NOMO-1 (cell line): ENCODE results near the gene FBXW5.
A peak's percentile ranks its signal among the peaks of the same experiment; 100 is the strongest.

ENCODE experiments used
- DNase-seq, 2 experiments: peaks; one replicate each; lab custom pipeline; 2025; ENCODE audit not compliant: unreplicated experiment in 2 of 2; lab: John Stamatoyannopoulos, UW

FBXW5 gene

DNA sequence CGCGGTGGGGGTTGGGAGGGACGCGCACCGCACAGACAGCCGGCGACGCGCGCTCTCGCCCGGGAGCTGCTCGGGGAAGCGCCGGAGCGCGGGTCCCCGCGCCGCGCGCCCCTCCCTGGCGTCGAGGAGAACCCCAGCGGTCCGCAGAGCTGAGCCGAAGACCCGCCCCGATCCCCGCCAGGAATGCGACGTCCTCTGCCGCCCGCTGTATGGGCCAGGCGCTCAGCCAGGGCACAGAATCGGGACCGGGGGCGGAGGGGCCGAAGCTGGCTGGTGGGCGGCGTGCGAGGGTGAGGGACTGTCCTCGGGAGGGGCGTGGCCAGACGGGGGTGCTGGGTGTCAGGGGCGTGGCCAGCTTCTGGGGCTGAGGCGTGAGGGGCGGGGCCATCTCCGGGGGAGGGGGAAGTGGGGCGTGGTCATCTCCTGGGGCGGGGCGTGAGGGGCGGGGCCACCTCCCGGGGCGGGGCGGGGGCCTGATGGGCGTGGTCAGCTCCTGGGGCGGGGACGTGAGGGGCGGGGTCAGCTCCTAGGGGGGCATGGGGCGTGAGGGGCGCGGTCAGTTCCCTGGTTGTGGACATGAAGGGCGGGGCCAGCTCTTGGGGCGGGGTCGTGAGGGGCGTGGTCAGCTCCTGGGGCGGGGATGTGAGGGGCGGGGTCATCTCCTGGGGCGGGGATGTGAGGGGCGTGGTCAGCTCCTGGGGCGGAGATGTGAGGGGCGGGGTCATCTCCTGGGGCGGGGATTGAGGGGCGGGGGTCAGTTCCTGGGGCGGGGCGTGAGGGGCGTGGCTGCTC lies 33.7 kb upstream of the FBXW5 start:
- peak; percentile 33 to 35 for DNase-seq

- no peak for DNase-seq
Observed at GRCh38 chr9:136977649-136978072, 33.1 kb upstream of the FBXW5 start.

DNA sequence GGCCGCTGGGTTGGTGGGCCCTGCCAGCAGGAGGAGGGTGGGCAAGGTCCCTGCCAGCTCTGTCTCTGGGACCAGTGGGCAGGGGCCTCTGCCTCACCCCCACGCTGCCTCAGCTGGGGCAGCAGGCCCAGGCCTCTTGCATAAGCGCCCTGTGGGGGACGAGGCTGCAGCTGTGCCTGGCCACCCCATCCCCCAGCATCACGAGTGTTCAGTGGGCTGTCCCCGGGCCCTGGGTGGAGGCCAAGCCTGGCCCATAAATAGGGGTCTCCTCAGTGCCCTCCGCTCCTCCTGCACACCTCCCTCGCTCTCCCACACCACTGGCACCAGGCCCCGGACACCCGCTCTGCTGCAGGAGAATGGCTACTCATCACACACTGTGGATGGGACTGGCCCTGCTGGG lies 32.7 kb upstream of the FBXW5 start, which contains the start of gene PTGDS:
Gene PTGDS, plus strand, starts transcription at position 282 of the 400 bp plus-strand sequence. Its CDS starts 75 bp downstream, at position 357.
- no peak for DNase-seq

DNA sequence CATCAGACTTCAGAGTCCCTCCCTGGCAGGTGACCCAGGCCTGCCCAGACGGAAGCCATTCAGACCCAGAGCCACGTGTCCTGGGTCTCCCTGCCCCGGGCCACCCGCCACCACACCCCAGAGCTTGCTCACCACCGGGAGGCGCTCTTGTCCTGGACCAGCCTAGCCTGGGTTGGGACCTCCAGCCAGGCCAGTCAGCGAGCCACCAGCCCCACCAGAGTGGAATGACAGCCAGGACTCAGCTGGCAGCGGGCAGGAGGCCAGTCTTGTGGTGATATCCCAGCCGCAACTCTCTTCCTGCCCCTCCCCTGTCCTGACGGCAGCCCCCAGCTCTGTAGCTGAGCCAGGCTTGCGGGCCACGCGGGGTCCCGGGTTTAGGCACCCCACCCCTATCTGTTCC lies 31.1 kb upstream of the FBXW5 start:
- no peak for DNase-seq

- DNase-seq = no peak
Observed at GRCh38 chr9:136974817-136975535, 30.4 kb upstream of the FBXW5 start.

DNA sequence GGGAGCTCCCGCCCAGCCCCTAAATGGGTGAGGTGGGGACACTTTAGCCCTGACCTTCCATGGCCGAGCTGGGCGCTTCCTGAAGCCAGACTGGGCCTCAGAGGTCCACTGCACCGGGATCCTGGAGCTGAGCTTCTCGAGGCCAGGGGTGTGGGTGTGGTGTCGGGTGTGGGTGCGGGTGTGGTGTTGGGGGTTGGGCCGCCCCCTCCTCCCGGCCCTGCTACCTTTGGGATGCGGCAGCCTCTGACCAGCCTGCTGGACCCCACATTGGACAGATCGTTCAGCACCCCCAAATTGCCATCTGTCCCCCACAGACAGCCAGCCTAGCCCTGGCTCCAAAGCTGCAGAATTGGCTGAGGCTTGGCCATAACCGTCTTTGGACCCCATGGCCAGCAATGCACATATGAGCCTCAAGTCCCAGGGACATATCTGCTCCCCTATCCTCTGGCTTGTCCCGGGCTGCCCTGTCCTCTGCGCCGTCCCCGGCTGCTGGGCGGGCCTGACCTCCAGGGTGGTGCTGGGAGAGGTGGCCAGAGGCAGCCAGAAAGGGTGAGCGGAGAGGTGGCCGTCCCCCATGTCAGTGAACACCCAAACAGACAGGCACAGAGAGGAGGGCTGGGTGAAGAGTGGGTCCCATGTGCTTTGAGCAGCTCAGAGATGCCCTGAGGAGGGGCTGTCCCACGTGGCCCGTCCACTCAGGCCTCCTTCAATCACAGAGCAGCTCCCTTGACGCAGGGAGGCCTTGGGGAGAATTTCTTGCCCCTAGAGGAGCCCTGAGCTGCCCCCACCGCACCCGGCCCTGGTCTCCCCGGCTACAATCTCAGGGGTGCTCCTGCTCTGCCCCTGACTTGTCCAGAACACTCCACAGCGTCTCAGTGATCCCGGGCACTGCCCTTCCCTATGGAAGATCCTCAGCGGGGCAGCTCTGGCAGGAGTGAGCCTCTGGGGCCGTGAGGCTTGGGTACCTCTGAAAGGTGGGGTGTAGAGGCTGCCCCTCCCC lies 29.4 kb upstream of the FBXW5 start:
- no peak for DNase-seq

DNA sequence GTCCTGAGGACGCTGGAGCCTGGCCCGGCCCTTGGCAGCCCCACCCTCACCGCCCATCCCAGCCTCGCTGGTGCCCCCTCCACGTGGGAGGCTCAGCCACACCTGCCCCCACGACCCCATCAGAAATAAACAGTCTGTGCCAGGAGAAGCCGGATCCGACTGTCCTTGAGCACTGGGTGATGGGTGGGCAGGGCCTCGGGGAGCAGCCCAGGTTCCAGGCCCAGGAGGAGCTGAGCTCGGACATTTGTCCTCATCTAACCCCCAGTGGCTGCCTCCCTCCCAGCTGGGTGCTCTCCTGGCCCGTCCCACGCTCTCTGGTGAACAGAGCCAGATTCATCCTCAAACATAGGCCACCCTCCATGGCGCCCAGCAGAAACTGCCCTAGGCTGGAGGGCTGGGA lies 28.2 kb upstream of the FBXW5 start:
- DNase-seq = no peak

DNA sequence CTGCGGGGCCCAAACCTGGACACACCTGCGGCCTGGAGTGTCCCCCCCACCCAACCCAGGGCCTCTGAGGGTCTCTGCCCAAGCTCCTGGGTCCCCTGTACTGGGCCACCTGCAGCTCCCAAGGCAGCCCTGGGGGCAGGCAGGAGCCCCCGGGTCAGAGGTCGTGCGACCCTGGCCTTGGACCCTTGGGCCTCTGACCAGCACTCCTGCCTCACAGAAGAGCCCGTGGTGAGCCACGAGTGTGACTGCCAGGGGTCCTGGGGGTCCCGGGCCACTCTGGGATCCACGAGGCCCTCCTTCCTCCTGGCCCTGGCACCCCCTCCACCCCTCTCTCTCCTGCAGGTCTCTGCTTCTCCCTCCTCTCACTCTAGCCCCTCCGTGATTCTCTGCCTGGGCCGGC lies 27.8 kb upstream of the FBXW5 start:
- no peak for DNase-seq

DNA sequence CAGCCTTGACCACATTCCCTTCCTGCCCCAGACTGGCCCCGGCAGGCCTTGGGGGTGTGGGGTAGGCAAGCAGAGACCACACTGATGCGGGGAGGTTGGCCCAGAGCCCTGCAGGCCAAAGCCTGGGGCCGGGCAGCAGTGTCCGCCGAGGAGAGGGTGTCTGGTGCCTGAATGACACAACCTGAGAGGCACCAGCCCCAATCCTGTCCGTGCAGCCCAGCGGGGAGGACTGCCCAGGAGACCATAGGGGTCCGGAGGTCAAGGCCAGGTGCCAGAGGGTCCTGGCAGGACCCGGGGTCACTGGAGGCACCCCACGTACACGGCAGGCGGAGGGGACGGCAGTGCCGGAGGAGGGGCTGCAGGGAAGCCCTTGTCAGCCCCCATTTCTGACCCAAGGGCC lies 27.2 kb upstream of the FBXW5 start:
- DNase-seq = no peak

GRCh38 chr9:136970361-136970760 lies 25.8 kb upstream of the FBXW5 start:
- no peak for DNase-seq

- DNase-seq = no peak
Observed at GRCh38 chr9:136969774-136970173, 25.2 kb upstream of the FBXW5 start.

GRCh38 chr9:136969150-136969549 lies 24.6 kb upstream of the FBXW5 start:
- no peak for DNase-seq

- DNase-seq = no peak
Observed at GRCh38 chr9:136968333-136969127, 24.0 kb upstream of the FBXW5 start.

- no peak for DNase-seq
Observed at GRCh38 chr9:136965771-136966484, 21.4 kb upstream of the FBXW5 start.

DNA sequence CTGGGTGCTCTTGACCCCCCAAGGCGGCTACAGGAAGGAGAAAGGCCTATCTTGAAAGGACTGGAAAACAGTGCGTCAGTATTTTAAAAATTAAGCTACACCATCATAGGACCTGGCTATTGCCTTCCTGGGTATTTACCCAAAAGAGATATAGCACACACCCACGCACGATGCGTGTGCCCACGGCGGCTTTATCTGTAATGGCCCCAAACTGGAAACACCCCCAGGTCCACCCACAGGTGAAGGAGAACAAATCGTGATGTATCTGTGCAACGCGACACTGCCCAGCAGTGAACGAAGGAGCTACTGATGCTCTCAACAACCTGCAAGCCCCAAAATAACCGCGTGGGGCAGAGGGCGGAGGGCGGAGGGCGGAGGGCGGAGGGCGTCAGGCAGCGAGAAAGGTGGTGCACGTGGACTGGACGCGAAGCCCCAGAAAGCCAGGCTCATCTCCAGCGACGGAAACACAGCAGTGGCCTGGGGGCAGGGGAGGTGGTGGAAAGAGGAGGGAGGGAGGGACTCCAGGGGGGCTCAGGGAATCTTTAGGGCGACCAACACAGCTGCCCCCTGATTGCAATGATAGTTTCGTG lies 20.4 kb upstream of the FBXW5 start:
- DNase-seq = no peak

- no peak for DNase-seq
Observed at GRCh38 chr9:136964171-136964689, 19.7 kb upstream of the FBXW5 start.

DNA sequence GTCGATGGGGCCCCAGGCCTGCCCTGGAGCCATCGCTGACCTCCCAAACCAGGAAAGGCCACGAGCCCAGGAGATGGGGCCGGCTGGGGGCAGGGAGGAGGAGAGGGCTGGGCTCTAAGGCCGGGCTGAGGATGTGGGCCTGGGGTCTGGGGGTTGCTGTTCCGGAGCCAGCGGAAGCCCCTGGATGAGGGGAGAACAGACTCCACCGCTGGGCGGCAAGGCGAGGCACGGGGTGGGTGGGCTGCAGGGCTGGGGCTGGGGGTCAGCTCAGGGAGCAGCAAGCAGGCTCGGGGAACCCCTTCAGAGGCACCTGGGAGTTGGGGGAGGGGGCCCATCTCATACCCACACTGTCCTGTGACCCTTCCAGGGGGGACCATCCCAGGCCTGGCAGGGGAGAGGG lies 19.2 kb upstream of the FBXW5 start:
- DNase-seq = no peak

DNA sequence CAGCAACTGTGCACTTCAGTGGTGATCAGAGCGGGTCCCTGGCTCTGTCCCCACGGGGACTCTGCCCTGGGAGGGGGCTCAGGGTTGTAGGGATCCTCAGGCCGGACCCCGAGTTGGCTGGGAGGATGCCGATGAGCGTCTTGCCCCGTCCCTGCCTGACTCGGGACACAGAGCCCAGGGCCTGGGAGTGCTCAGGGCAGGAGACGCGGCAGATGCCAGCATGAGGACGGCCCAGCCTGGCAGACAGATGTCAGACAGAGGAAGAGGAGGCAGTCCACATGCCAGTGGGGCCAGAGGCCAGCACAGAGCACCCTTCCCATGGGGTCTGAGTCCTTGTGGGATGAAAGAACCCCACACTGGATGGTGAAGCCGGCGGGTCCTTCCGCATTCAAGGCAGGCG lies 18.8 kb upstream of the FBXW5 start:
- DNase-seq = no peak

DNA sequence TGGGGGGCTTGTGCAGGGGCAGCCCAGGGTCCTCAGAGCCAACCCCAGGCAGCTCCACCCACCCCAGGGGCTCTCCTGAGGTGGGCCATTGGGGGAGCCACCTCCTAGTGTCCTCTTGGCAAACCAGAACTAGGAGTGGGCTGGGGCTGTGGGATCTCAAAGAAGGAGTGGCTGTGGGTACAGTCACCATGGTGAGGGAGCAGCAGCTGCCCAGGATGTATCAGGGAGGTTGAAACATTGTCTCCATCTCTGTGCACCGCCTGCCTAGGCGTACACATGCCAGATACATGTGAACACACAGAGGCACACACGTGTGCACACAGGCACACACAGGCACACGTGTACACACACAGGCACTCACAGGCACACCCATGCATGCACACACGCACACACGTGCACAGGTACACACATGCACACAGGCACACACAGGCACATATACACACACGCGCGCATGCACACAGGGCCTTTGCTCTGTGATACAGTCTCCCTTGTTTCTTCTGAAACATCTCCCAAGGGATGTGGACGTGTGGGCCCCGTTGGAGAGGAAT lies 18.2 kb upstream of the FBXW5 start:
- DNase-seq = no peak
